SK-N-SH (cell line): ENCODE data around the gene EPHB2.

ENCODE experiments used
- EZH2phosphoT487 ChIP-seq: fragments of 200-600 bp; sonication (generic); IDR thresholded peaks from 2 replicates; pipeline ENCODE4 v1.6.1; 2017; ENCODE audit warnings: low read depth, mixed run types, mild to moderate bottlenecking, antibody characterized with exemption, moderate library complexity, borderline replicate concordance
- JUND ChIP-seq: IDR thresholded peaks from 2 replicates; pipeline ENCODE4 v1.4.0; 2012
- POLR2AphosphoS5 ChIP-seq: IDR thresholded peaks from 2 replicates; pipeline ENCODE4 v1.6.1; 2012; ENCODE audit warnings: low read depth, low read length
- RFX5 ChIP-seq: IDR thresholded peaks from 2 replicates; pipeline ENCODE4 v1.6.1; 2012; ENCODE audit warnings: mild to moderate bottlenecking, improper control_type of control experiment, low read length
- TF ChIP-seq, protein P1 (sequence below): fragments of 200-600 bp; sonication (generic); IDR thresholded peaks from 2 replicates; pipeline ENCODE4 v1.6.1; 2017; ENCODE audit warnings: antibody characterized with exemption, mild to moderate bottlenecking, moderate library complexity
- TF ChIP-seq, protein P2 (sequence below): IDR thresholded peaks from 2 replicates; pipeline ENCODE4 v1.4.0; 2012; ENCODE audit warnings: low read depth, borderline replicate concordance
- TF ChIP-seq, protein P3 (sequence below): IDR thresholded peaks from 2 replicates; pipeline ENCODE4 v1.4.0; 2012; ENCODE audit warnings: low read depth

DNA sequence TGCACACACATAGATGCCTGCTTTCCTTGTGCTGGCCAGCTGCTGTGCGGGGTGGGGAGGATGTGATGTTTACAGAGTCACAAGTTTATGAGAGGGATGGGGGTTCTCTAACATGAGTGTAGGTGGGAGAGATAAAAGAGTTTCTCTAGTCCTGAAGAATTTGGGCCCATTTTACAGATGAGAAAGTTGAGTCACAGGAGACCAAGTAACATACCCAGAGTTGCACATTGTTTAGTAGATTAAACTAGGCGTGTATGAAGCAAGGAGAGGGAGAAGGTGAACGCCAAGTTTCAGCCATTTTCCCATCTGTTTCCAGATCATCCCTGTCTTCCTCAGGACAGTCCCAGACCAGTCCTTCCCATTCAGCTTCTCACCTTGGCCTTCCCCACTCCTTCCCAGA is 126.7 kb downstream of the EPHB2 start:
- TF ChIP-seq, protein P1, sequence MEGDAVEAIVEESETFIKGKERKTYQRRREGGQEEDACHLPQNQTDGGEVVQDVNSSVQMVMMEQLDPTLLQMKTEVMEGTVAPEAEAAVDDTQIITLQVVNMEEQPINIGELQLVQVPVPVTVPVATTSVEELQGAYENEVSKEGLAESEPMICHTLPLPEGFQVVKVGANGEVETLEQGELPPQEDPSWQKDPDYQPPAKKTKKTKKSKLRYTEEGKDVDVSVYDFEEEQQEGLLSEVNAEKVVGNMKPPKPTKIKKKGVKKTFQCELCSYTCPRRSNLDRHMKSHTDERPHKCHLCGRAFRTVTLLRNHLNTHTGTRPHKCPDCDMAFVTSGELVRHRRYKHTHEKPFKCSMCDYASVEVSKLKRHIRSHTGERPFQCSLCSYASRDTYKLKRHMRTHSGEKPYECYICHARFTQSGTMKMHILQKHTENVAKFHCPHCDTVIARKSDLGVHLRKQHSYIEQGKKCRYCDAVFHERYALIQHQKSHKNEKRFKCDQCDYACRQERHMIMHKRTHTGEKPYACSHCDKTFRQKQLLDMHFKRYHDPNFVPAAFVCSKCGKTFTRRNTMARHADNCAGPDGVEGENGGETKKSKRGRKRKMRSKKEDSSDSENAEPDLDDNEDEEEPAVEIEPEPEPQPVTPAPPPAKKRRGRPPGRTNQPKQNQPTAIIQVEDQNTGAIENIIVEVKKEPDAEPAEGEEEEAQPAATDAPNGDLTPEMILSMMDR: no peak
- TF ChIP-seq EZH2phosphoT487 (no peak), RFX5 (no peak), POLR2AphosphoS5 (no peak), JUND (no peak)
- TF ChIP-seq, protein P2, sequence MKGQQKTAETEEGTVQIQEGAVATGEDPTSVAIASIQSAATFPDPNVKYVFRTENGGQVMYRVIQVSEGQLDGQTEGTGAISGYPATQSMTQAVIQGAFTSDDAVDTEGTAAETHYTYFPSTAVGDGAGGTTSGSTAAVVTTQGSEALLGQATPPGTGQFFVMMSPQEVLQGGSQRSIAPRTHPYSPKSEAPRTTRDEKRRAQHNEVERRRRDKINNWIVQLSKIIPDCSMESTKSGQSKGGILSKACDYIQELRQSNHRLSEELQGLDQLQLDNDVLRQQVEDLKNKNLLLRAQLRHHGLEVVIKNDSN: no peak
- TF ChIP-seq, protein P3, sequence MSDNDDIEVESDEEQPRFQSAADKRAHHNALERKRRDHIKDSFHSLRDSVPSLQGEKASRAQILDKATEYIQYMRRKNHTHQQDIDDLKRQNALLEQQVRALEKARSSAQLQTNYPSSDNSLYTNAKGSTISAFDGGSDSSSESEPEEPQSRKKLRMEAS: no peak
